Thymus (tissue), 11 donors: ENCODE results near the gene FAM240B. TPM values are rescaled to one million over a fixed set of nuclear protein-coding genes. Genes with fewer than 3 reads are reported as not detected.

Experiments used
- DNase-seq, 9 donors: peaks; one replicate each; pipeline ENCODE4 v3.0.0-alpha.2; 2013; ENCODE audit warnings: low spot score in 9 of 9, low read depth in 6 of 9, missing footprints in 1 of 9
- H3K27ac ChIP-seq, 2 donors: one replicate each; pipeline ENCODE4 v1.5.1; 2013; ENCODE audit warnings: control low read depth in 1 of 2, low read depth in 1 of 2, low read length in 1 of 2, mild to moderate bottlenecking in 1 of 2, moderate library complexity in 1 of 2
- H3K27me3 ChIP-seq, 2 donors: one replicate each; pipeline ENCODE4 v1.5.1; 2013; ENCODE audit warnings: low read length in 1 of 2; ENCODE audit not compliant: control insufficient read depth in 2 of 2, insufficient read depth in 1 of 2
- H3K36me3 ChIP-seq, 2 donors: one replicate each; pipeline ENCODE4 v1.5.1; 2013; ENCODE audit warnings: low read length in 1 of 2, mild to moderate bottlenecking in 1 of 2, moderate library complexity in 1 of 2; ENCODE audit not compliant: control insufficient read depth in 2 of 2, insufficient read depth in 2 of 2
- H3K4me1 ChIP-seq, 2 donors: one replicate each; pipeline ENCODE4 v1.5.1; 2013; ENCODE audit warnings: low read length in 2 of 2; ENCODE audit not compliant: control insufficient read depth in 2 of 2, insufficient read depth in 2 of 2
- H3K4me3 ChIP-seq, 2 donors: one replicate each; pipeline ENCODE4 v1.5.1; 2013; ENCODE audit warnings: low read length in 2 of 2, control low read depth in 1 of 2, mild to moderate bottlenecking in 1 of 2
- H3K9me3 ChIP-seq, 2 donors: one replicate each; pipeline ENCODE4 v1.5.1; 2013; ENCODE audit warnings: low read length in 1 of 2, mild to moderate bottlenecking in 1 of 2; ENCODE audit not compliant: control insufficient read depth in 2 of 2, insufficient read depth in 1 of 2
- WGBS: extraction: QIAGEN DNeasy Blood & Tissue Kit; methylation state at CpG from one replicate; pipeline ENCODE4 v1.1.7; 2013; 5-methylcytosine and 5-hydroxymethylcytosine counted together
- polyA plus RNA-seq: library from polyadenylated mRNA; stranded (reverse); fragments of 200-250 nt; gene quantifications from one replicate; pipeline ENCODE4 v1.2.3, GENCODE V29; 2013
- total RNA-seq: library from RNA; stranded (reverse); fragments of 120-200 nt; gene quantifications from one replicate; pipeline ENCODE4 v1.2.4, GENCODE V29; 2013
- donor health status: healthy.

The FAM240B gene
- total and polyA plus RNA-seq, 2 donors = 0.16 TPM; not detected in 1

GRCh38 chr9:38668791-38669466 lies 51.0 kb downstream of the FAM240B start:
- H3K36me3 ChIP-seq = no peaks in the 10 kb centered on the region
- H3K4me1 ChIP-seq = no peaks in the 10 kb centered on the region
- DNase-seq = no peak
- H3K4me3 ChIP-seq = no peak overlapping the region
- H3K9me3 ChIP-seq = no peaks in the 10 kb centered on the region
- WGBS = 94% methylated on average over 10 of the region's 10 CpGs
- H3K27me3 ChIP-seq = no peaks in the 10 kb centered on the region
- no peak overlapping the region for H3K27ac ChIP-seq

GRCh38 chr9:38662763-38663593 lies 57.0 kb downstream of the FAM240B start:
- H3K4me3 ChIP-seq = no peak overlapping the region
- H3K4me1 ChIP-seq = no peaks in the 10 kb centered on the region
- WGBS = 77% methylated on average over 8 of the region's 8 CpGs
- no peaks in the 10 kb centered on the region for H3K36me3 ChIP-seq
- DNase-seq = no peak
- H3K27me3 ChIP-seq = no peaks in the 10 kb centered on the region
- no peaks in the 10 kb centered on the region for H3K9me3 ChIP-seq
- H3K27ac ChIP-seq = no peak overlapping the region

- Histone ChIP-seq H3K27ac (no peak overlapping the region), H3K9me3 (no peaks in the 10 kb centered on the region), H3K4me1 (no peaks in the 10 kb centered on the region), H3K4me3 (no peak overlapping the region), H3K27me3 (no peaks in the 10 kb centered on the region), H3K36me3 (no peaks in the 10 kb centered on the region)
- no peak for DNase-seq
- 96% methylated on average over 7 of the region's 7 CpGs for WGBS
These were observed 60.4 kb downstream of the FAM240B start for GRCh38 chr9:38659538-38659937.

GRCh38 chr9:38656896-38657295 lies 63.0 kb downstream of the FAM240B start:
- no peak for DNase-seq
- Histone ChIP-seq H3K27ac (no peak overlapping the region), H3K9me3 (no peaks in the 10 kb centered on the region), H3K4me3 (no peak overlapping the region), H3K27me3 (no peaks in the 10 kb centered on the region), H3K4me1 (no peaks in the 10 kb centered on the region), H3K36me3 (no peaks in the 10 kb centered on the region)
- 90% methylated on average over 5 of the region's 5 CpGs for WGBS

GRCh38 chr9:38652486-38652885 lies 67.4 kb downstream of the FAM240B start:
- no peaks in the 10 kb centered on the region for H3K9me3 ChIP-seq
- no peaks in the 10 kb centered on the region for H3K36me3 ChIP-seq
- no peak for DNase-seq
- no peaks in the 10 kb centered on the region for H3K27me3 ChIP-seq
- 91% methylated on average over 7 of the region's 7 CpGs for WGBS
- no peak overlapping the region for H3K4me3 ChIP-seq
- no peaks in the 10 kb centered on the region for H3K4me1 ChIP-seq
- H3K27ac ChIP-seq = no peak overlapping the region

- WGBS = 85% methylated on average over 2 of the region's 2 CpGs
- no peaks in the 10 kb centered on the region for H3K36me3 ChIP-seq
- H3K4me3 ChIP-seq = no peak overlapping the region
- no peak overlapping the region for H3K27ac ChIP-seq
- no peaks in the 10 kb centered on the region for H3K4me1 ChIP-seq
- DNase-seq = no peak
- no peaks in the 10 kb centered on the region for H3K9me3 ChIP-seq
- H3K27me3 ChIP-seq = no peaks in the 10 kb centered on the region
These were observed 67.9 kb downstream of the FAM240B start for GRCh38 chr9:38652044-38652443.

GRCh38 chr9:38651400-38652042 lies 68.4 kb downstream of the FAM240B start:
- no peaks in the 10 kb centered on the region for H3K4me1 ChIP-seq
- H3K27me3 ChIP-seq = no peaks in the 10 kb centered on the region
- no peak for DNase-seq
- H3K9me3 ChIP-seq = no peaks in the 10 kb centered on the region
- H3K36me3 ChIP-seq = no peaks in the 10 kb centered on the region
- no peak overlapping the region for H3K27ac ChIP-seq
- no peak overlapping the region for H3K4me3 ChIP-seq
- WGBS = 88% methylated on average over 8 of the region's 8 CpGs

GRCh38 chr9:38650564-38650963 lies 69.4 kb downstream of the FAM240B start:
- no peak overlapping the region for H3K27ac ChIP-seq
- no peak overlapping the region for H3K4me3 ChIP-seq
- H3K4me1 ChIP-seq = no peaks in the 10 kb centered on the region
- H3K9me3 ChIP-seq = no peaks in the 10 kb centered on the region
- no peak for DNase-seq
- H3K36me3 ChIP-seq = no peaks in the 10 kb centered on the region
- 95% methylated on average over 8 of the region's 8 CpGs for WGBS
- H3K27me3 ChIP-seq = no peaks in the 10 kb centered on the region

GRCh38 chr9:38649731-38650363 lies 70.1 kb downstream of the FAM240B start:
- Histone ChIP-seq H3K4me1 (no peaks in the 10 kb centered on the region), H3K27ac (no peak overlapping the region)
- WGBS = 92% methylated on average over 8 of the region's 8 CpGs

More at GRCh38 chr9:38649731-38650363, 70.1 kb downstream of the FAM240B start:
- H3K9me3 ChIP-seq = no peaks in the 10 kb centered on the region
- no peak overlapping the region for H3K4me3 ChIP-seq
- no peaks in the 10 kb centered on the region for H3K36me3 ChIP-seq
- H3K27me3 ChIP-seq = no peaks in the 10 kb centered on the region
- DNase-seq = no peak
